Measurements from ENCODE around the gene PKD1L1. TPM values are rescaled to one million over a fixed set of nuclear protein-coding genes. Genes with fewer than 3 reads are reported as not detected.

The PKD1L1 gene
- total RNA-seq, 1 experiment from 2014 or later: 0.17 TPM

DNA sequence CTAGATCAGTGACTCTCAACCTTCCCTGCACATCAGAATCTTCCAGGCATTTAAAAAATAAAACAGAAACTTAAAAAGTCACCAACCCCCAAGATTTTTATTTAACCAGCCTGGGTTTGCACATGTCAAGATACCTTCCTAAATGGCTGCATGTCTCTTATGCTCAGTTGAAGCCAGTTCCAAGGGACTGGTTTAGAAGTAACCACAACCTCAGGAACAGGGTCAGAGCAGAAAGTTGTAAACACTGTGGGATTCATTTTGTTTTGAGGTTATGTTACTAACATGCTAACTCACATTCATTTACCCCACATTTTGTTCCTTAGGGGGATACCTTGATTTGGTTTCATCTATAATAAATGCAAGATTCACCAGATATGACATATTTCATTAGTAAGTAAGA lies 72.9 kb downstream of the PKD1L1 start (continued):
- TF ChIP-seq, protein P1, sequence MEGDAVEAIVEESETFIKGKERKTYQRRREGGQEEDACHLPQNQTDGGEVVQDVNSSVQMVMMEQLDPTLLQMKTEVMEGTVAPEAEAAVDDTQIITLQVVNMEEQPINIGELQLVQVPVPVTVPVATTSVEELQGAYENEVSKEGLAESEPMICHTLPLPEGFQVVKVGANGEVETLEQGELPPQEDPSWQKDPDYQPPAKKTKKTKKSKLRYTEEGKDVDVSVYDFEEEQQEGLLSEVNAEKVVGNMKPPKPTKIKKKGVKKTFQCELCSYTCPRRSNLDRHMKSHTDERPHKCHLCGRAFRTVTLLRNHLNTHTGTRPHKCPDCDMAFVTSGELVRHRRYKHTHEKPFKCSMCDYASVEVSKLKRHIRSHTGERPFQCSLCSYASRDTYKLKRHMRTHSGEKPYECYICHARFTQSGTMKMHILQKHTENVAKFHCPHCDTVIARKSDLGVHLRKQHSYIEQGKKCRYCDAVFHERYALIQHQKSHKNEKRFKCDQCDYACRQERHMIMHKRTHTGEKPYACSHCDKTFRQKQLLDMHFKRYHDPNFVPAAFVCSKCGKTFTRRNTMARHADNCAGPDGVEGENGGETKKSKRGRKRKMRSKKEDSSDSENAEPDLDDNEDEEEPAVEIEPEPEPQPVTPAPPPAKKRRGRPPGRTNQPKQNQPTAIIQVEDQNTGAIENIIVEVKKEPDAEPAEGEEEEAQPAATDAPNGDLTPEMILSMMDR (IDR thresholded peaks at IDR 0.05 in 2 of 3, conservative IDR thresholded peaks at IDR 0.05 in 1 of 3; ENCODE audit: borderline replicate concordance in 1 of 3, insufficient read depth in 1 of 3, low read depth in 2 of 3, low read length in 2 of 3): no peak
- no peak for TF ChIP-seq RAD21 (IDR thresholded peaks at IDR 0.05; ENCODE audit: low read depth)
- TF ChIP-seq CEBPB (IDR thresholded peaks at IDR 0.05; ENCODE audit: low read depth): no peak

DNA sequence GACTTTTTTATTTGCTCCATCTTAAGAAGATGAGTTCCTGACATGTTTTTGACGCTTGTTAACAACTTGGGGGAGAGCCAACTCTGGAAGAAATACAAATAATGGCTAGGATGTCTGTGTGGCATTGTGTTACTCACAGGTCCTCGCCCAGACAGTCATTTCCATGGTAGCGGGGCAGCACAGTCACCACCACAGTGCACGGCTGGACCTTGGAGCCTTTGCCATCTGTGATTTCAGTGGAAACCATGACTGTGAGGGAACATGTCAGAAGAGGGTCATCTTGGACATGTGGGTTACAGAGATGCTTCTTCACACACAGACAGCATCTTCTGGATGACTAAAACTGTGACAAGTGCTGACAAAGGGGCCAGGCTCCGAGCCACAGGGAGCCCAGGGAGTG lies 74.5 kb downstream of the PKD1L1 start:
- Histone ChIP-seq H3K27ac (ENCODE audit: low read depth, low read length) (no peak overlapping the region), H3K36me3 (ENCODE audit: control insufficient read depth in 1 of 2, insufficient read depth in 2 of 2, low read length in 2 of 2) (no peaks in the 10 kb centered on the region), H3K4me3 (replicated peaks in 1 of 2; ENCODE audit: low read depth in 1 of 2, low read length in 2 of 2) (no peak overlapping the region), H2AFZ (ENCODE audit: low read depth, low read length, poor library complexity, severe bottlenecking) (no peak overlapping the region), H3K27me3 (ENCODE audit: insufficient read depth, low read length) (no peaks in the 10 kb centered on the region), H3K79me2 (ENCODE audit: insufficient read depth, low read length) (no peaks in the 10 kb centered on the region), H3K4me2 (ENCODE audit: low read length) (no peak overlapping the region), H3K9me3 (ENCODE audit: control insufficient read depth in 1 of 2, insufficient read depth in 1 of 2, low read depth in 1 of 2, low read length in 2 of 2) (no peaks in the 10 kb centered on the region), H3K9ac (ENCODE audit: low read length) (no peak overlapping the region), H3K9me2 (ENCODE audit: insufficient read depth) (no peaks in the 10 kb centered on the region), H3K4me1 (ENCODE audit: control insufficient read depth in 1 of 2, insufficient read depth in 2 of 2, low read length in 2 of 2) (no peaks in the 10 kb centered on the region), H4K20me1 (ENCODE audit: insufficient read depth) (no peaks in the 10 kb centered on the region)
- ATAC-seq: no peak
- DNase-seq (ENCODE audit: low read depth, low spot score): no peak
- CTCF ChIA-PET: no interaction called here
- TF ChIP-seq ZNF274 (IDR thresholded peaks at IDR 0.05; ENCODE audit: low read depth, low read length) (no peak), CBX3 (IDR thresholded peaks at IDR 0.05; ENCODE audit: low read depth) (no peak), TCF7L2 (IDR thresholded peaks at IDR 0.05; ENCODE audit: borderline replicate concordance, extremely low read depth, insufficient read depth, insufficient read length) (no peak), ZFX (IDR thresholded peaks at IDR 0.05) (no peak), FOSL1 (IDR thresholded peaks at IDR 0.05; ENCODE audit: low read depth) (no peak)
- POLR2A ChIA-PET: no interaction called here
- no TSS peak for BruUV-seq (replicated peaks)
- RAD21 ChIA-PET (ENCODE audit: low non-redundant PET in 1 of 2, low total read pairs in 2 of 2, uncharacterized antibody in 2 of 2, unreplicated experiment in 2 of 2): no interaction called here
- intact Hi-C loops (cut with micrococcal nuclease): no loop called here

Data from HCT116 (cell line).